GM18868 (cell line): Measurements from ENCODE around the gene PANK2.
A peak's percentile ranks its signal among the peaks of the same experiment; 100 is the strongest.
"Not testable (repeated sequence)": the region's sequence is repeated elsewhere in the genome, so short reads cannot be mapped to it uniquely, and the experiment has no call there.

Experiments used
- ATAC-seq: cut with Tn5 transposase; IDR thresholded peaks from one replicate; pipeline ENCODE4 v1.9.1; 2021; ENCODE audit warnings: mild to moderate bottlenecking, moderate library complexity; ENCODE audit not compliant: unreplicated experiment

Gene PANK2

GRCh38 chr20:3869839-3870634 lies 19.1 kb upstream of the PANK2 start:
- ATAC-seq, result no peak

GRCh38 chr20:3871550-3872265 lies 17.5 kb upstream of the PANK2 start:
- ATAC-seq, result no peak

GRCh38 chr20:3873507-3873906 lies 15.7 kb upstream of the PANK2 start:
- no peak for ATAC-seq

- no peak for ATAC-seq
Observed at GRCh38 chr20:3874194-3874844, 14.9 kb upstream of the PANK2 start.

GRCh38 chr20:3875378-3875974 lies 13.7 kb upstream of the PANK2 start:
- ATAC-seq, result no peak

- ATAC-seq, result no peak
Observed at GRCh38 chr20:3876000-3876399, 13.2 kb upstream of the PANK2 start.

GRCh38 chr20:3876676-3877075 lies 12.5 kb upstream of the PANK2 start:
- no peak for ATAC-seq

GRCh38 chr20:3878921-3879274 lies 10.3 kb upstream of the PANK2 start:
- ATAC-seq, result not testable (repeated sequence)

- no peak for ATAC-seq
Observed at GRCh38 chr20:3885715-3886114, 3.5 kb upstream of the PANK2 start.

GRCh38 chr20:3887876-3888620 lies 1.1 kb upstream of the PANK2 start:
- no peak for ATAC-seq

GRCh38 chr20:3889489-3890397 lies 556 bp downstream of the PANK2 start:
- peak; percentile 11 for ATAC-seq

- no peak for ATAC-seq
Observed at GRCh38 chr20:3890398-3890751, 1.2 kb downstream of the PANK2 start.

GRCh38 chr20:3890999-3891929 lies 2.1 kb downstream of the PANK2 start:
- no peak for ATAC-seq

- no peak for ATAC-seq
Observed at GRCh38 chr20:3894796-3895195, 5.6 kb downstream of the PANK2 start.

- ATAC-seq, result no peak
Observed at GRCh38 chr20:3896302-3896701, 7.1 kb downstream of the PANK2 start.

GRCh38 chr20:3896853-3897583 lies 7.8 kb downstream of the PANK2 start:
- ATAC-seq, result no peak

- ATAC-seq, result not testable (repeated sequence)
Observed at GRCh38 chr20:3898181-3898580, 9.0 kb downstream of the PANK2 start.

GRCh38 chr20:3898639-3899038 lies 9.5 kb downstream of the PANK2 start:
- no peak for ATAC-seq
